Activated T-cell treated with anti-CD3 and anti-CD28 coated beads, Interleukin-2, amount 50 U/mL, for 1 hour (primary cell): ENCODE data around the gene ACTG2.
"Not testable (repeated sequence)": the region's sequence is repeated elsewhere in the genome, so short reads cannot be mapped to it uniquely, and the experiment has no call there.

Experiments
- DNase-seq: peaks from one replicate; pipeline ENCODE4 v3.0.0-alpha.2; 2020

Gene ACTG2

GRCh38 chr2:73892631-73893329 is at the start of gene ACTG2:
Gene ACTG2, plus strand, starts transcription at chr2:73893008. Its CDS starts 8,304 bp downstream, at chr2:73901312.
- no peak for DNase-seq

- no peak for DNase-seq
Observed at GRCh38 chr2:73844087-73844486, 48.7 kb upstream of the ACTG2 start.

DNA sequence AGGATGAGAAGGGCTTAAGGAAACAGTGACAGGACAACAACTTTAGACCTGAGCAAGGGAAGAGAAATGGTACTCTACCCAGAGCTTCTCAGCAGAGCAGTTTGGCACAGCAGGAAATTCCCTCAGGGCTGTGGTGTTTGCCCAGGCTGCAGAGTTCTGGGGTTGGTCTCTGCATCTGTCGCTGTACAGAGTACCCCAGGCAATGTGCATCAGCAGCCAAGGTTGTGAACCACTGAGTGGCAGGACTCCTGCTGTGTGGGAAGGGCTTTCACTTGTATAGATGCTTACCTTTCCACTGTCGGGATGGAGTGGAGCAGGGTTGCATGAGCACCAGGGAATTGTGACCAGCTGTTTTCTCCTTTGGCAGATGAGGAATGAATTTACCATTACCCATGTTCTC is 42.8 kb upstream of the ACTG2 start:
- no peak for DNase-seq

GRCh38 chr2:73851274-73851673 is 41.5 kb upstream of the ACTG2 start:
- DNase-seq = no peak

- DNase-seq = no peak
Observed at GRCh38 chr2:73852020-73852419, 40.8 kb upstream of the ACTG2 start.

DNA sequence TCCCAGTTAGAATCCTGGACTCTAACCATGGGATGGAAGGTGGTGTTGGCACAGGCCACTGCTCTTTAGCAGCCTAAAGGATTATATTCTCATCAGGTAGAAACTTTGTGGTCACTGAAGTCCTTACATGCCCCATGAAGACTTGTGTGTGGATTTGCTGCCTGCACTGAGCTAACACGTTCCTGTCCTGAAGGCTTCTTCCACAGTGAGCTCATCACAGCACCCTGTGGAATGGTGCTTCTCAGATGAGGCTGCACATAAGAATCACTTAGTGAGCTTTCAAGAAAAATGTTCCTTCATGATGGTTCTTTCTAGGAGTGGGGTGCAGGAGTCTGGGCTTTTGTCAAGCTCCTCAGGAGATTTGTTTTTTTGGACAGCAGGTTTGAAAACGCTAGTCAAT is 37.3 kb upstream of the ACTG2 start:
- DNase-seq = no peak

DNA sequence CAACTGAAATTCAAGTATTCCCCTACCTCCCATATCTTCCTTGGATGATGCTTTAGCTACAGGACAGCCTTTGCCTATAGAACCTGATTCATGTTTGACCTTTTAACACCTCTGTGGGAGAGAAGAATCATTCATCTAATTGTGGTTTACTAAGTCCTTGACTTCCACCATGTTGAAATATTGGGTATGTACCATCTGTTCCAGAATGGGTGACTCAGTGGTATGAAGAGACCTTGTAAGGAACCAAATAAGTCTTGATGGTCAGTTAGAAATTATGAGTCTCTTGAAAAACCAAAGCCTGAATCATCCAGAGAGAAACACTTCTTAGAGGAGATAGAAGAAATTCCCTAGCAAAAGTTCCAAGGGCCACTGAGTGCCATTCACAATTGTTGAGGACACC is 36.6 kb upstream of the ACTG2 start:
- no peak for DNase-seq

DNA sequence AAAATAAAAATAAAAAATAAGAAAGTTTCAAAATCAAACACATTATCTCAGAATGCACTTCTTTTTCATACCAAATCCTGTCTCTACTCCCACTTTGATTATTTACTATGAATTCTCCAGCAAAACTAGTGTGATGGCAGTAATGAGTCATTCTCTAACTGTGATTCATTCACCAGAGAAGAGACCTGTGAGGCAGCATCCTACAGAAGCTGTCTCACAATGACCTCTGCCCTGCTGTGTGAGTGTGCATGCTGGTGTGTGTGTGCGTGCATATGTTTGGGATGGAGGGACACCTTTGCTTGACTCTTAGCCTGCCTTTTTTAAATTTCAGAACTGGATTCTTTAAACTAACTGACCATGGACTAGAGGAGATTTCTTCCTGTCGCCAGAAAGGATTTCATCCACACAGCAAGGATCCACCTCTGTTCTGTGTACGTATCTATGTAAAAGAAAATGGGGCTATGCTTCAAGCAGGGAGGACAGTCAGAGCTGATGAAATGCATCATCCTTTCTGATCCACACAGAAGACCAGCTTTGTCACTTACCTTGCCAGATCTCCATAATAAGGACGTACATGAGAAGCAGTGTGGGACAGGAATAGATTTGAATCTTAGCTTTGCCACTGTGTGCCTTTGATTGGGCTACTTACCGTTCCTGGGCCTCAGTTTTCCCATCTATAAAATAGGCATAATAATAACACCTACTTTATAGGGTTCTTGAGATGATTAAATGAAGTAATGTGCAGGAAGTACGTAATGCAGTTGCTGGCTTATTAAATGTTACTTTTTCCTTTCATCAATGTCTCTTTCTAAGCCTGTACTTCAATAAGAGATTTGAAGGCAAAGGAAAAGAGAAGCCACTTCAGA is 32.9 kb upstream of the ACTG2 start:
- DNase-seq = no peak

DNA sequence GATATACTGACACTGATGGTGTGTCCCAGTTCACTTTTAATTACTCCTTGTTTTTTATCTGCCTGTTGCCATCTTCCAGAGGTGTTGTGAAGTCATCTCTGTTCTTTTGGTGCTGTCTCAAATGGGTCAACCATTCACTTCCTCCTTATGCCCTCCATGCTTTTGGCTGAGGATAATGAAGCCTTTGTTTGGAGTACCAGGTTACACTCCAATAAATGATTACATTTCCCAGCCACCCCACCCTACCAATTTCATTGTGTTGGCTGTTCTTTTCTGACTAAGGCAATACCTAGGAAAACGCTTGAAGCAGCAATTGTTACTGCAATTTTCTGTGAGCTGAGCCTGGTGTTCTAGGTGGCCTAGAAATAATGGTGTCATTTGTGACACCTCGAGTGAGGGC is 29.8 kb upstream of the ACTG2 start:
- DNase-seq = no peak

GRCh38 chr2:73868204-73868978 is 24.4 kb upstream of the ACTG2 start:
- no peak for DNase-seq

DNA sequence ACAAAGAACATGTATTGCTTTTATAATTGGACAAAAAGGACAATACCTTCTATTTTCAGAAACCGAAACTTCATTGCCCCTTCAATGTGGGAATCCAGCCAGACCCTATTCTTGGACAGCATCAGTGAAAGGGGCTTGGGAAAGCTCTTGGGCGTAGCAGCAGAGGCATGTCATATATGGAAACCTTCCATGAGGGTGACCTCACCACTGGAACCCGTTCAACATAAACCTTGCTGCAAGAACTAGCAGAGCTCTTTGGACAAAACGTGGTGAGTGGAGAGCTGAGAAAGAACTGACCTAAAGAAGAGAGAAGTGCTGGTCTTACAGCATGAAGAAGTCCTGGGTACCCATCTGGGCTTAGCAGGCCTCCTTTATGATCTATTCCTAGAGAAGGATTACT is 22.7 kb upstream of the ACTG2 start:
- DNase-seq = no peak

DNA sequence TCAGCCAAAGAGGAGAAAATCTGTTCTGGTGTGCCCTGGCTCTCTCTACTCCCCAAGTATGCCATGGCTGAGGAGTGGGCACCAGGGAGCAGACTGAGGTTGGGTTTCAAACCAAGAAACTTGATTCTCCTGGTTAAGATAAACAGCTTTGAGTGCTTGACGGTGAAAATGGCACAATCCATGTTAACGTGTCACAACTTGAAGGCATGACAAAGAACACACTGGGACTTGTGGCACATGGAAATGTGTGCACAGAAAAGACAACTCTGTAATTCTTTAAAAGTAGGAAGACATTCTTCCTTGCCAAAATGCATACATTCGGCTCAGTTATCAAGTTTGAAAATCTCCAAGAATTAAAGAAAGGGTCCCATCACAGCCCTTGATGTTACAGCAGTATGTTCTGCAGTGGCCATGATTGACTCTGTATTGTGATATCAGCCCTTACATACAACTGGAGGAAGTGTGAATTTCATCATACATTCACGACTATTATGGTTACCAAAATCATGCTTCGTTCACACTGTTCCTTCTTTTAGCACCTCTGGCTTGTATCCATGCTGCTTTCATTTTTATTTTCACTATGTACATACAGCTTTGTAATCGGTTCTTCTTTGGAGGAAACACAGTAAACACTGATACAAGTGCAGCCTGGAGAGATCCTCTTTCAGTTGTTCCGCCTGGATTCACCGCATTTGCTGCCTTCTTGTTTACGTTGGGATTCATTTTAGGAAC is 15.6 kb upstream of the ACTG2 start:
- DNase-seq = no peak

GRCh38 chr2:73877984-73878383 is 14.8 kb upstream of the ACTG2 start:
- not testable (repeated sequence) for DNase-seq

DNA sequence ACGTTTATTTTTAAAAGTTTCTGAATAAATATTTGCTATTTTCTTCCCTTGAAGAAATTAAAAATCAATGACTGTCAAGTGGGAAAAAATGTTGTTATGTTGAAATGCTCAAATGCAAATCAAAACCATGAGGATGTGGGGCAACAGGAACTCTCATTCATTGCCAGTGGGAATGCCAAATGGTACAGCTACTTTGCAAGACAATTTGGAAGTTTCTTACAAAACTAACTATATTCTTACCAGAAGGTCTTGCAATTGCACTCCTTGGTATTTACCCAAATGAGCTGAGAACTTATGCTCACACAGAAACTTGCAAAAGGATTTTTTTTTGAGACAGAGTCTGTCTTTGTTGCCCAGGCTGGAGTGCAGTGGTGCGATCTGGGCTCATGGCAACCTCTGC is 7.4 kb upstream of the ACTG2 start:
- DNase-seq = no peak

DNA sequence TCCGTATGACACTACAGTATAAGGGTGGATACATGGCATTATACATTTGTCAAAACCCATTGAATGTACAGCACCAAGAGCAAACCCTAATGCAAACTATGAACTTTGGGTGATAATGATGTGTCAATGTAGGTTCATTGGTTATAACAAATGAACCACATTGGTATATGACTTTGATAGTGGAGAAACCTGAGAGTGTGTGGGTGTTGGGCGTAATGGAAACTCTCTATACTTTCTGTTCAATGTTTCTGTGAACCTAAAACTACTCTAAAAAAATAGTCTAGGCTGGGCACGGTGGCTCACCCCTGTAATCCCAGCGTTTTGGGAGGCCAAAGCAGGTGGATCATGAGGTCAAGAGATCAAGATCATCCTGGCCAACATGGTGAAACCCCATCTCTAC is 6.5 kb upstream of the ACTG2 start:
- DNase-seq = no peak

- DNase-seq = not testable (repeated sequence)
Observed at GRCh38 chr2:73887596-73888353, 5.0 kb upstream of the ACTG2 start.

DNA sequence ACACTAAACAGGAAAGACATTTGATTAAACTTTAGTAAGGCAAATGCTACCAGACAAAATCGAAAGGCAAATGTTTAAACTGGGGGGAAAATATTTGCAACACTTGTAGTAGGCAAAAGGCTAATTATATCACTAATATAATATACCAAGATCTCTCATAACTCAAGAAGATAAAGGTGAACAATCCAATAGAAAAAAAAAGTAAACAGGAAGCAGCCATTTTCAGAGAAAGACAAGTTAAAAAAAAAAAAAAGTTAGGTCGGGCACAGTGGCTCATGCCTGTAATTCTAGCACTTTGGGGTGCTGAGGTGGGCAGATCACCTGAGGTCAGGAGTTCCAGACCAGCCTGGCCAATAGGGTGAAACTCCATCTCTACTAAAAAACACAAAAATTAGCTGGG is 4.4 kb upstream of the ACTG2 start:
- no peak for DNase-seq

DNA sequence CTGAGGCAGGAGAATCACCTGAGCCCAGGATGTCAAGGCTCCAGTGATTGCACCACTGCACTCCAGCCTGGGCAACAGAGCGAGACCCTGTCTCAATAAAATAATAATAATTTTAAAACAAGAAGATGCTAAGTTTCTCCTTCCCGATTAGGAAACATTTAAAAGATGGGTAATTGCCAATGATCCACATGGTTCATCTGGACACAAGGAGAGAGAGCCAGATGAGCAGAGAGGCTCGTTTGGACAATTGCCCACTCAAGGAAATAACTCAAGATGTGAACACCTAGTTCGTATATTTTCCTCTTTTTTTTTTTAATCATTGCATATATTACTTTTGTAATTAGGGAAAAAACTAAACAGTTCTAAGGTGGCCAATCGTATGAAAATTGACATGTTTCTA is 3.6 kb upstream of the ACTG2 start:
- DNase-seq = no peak

- no peak for DNase-seq
Observed at GRCh38 chr2:73890301-73891092, 2.3 kb upstream of the ACTG2 start.

GRCh38 chr2:73891276-73891901 is 1.4 kb upstream of the ACTG2 start:
- DNase-seq = no peak
